ENCODE measurements around the gene PRMT5. TPM values are rescaled to one million over a fixed set of nuclear protein-coding genes. Genes with fewer than 3 reads are reported as not detected.

Gene PRMT5
- polyA plus RNA-seq, 1 experiment, result 152 TPM

DNA sequence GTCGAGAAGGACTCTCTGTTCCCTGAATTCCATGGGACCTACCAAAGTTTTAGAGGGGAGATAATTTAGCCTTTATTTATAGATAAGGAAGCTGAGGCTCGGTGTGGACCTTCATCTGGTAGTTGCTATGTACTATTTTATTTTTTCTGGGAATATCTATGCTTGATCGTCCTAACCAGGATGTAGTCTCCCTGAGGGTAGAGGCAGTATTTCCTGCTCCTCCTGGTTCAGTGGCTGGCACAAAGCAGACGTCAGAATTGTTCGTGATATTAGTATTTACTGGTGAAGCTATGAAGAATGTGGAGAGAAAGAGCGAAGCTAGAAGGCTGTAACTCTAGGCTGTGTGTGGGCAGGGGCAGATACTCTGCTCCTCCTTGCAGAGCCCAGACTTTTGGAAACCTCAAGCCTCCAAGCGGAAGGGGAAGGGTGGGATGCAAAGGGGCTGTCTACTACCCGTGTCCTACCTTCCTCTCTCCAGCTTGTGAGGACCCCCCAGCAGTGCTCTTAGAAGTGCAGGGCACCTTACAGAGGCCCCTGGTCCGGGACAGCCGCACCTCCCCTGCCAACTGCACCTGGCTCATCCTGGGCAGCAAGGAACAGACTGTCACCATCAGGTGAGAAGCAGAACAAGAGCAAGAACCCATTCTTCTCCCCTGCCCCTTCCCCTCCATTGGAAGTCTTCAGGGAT is 56.2 kb downstream of the PRMT5 start:
- TF ChIP-seq, protein P1, sequence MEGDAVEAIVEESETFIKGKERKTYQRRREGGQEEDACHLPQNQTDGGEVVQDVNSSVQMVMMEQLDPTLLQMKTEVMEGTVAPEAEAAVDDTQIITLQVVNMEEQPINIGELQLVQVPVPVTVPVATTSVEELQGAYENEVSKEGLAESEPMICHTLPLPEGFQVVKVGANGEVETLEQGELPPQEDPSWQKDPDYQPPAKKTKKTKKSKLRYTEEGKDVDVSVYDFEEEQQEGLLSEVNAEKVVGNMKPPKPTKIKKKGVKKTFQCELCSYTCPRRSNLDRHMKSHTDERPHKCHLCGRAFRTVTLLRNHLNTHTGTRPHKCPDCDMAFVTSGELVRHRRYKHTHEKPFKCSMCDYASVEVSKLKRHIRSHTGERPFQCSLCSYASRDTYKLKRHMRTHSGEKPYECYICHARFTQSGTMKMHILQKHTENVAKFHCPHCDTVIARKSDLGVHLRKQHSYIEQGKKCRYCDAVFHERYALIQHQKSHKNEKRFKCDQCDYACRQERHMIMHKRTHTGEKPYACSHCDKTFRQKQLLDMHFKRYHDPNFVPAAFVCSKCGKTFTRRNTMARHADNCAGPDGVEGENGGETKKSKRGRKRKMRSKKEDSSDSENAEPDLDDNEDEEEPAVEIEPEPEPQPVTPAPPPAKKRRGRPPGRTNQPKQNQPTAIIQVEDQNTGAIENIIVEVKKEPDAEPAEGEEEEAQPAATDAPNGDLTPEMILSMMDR (IDR thresholded peaks at IDR 0.05; ENCODE audit: insufficient read depth, low read depth, low read length), result no peak

DNA sequence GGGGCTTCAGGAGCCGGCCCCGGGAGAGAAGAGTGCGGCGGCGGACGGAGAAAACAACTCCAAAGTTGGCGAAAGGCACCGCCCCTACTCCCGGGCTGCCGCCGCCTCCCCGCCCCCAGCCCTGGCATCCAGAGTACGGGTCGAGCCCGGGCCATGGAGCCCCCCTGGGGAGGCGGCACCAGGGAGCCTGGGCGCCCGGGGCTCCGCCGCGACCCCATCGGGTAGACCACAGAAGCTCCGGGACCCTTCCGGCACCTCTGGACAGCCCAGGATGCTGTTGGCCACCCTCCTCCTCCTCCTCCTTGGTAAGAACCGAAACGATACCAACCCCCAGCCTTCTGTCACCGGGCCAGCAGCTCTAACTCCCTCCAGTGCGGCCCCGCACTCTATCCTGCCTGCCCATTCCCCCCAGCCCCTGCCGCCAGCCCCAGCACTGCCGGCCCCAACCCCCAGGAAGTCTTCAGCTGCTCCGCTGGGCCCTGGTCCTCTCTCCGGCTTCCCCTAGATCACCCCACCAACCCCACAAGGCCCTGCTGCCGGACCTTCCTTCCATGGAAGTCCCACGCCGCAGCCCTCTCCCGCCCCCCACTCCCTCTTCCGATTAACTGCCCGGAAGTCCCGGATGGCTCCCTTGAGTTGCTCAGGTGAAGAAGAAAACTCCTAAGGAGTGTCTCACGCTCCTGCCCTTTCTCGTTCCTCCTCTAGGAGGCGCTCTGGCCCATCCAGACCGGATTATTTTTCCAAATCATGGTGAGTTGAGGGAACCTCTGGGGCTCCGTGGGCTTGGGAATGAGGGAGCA is 56.9 kb downstream of the PRMT5 start:
- H3K36me3 ChIP-seq (ENCODE audit: control insufficient read depth, insufficient read depth, low read length), result peaks cover 32% of the 10 kb centered on the region
- DNase-seq (ENCODE audit: low read depth), result no peak
- H3K4me3 ChIP-seq (ENCODE audit: low read depth, low read length), result peak overlapping the region; percentile 97
- TF ChIP-seq, protein P1 (IDR thresholded peaks at IDR 0.05; ENCODE audit: insufficient read depth, low read depth, low read length), result peak; percentile 97
- H3K27me3 ChIP-seq (ENCODE audit: control insufficient read depth, insufficient read depth, low read length), result no peaks in the 10 kb centered on the region
- CTCF ChIA-PET, result interaction anchor here (0.7 to 5.7 kb wide), 23 partner anchors 11 to 315 kb away, joined by 3 to 95 read pairs (median 4); partner anchors contain the start of genes AJUBA, RBM23 and REM2
- POLR2A ChIA-PET, result interaction anchor here (0.6 to 0.9 kb wide), 3 partner anchors 13 to 44 kb away, joined by 5 to 8 read pairs (median 6); no protein-coding TSS in a partner anchor

More for the DNA sequence above, 56.2 kb downstream of the PRMT5 start:
- Histone ChIP-seq H3K27me3 (ENCODE audit: control insufficient read depth, insufficient read depth, low read length) (no peaks in the 10 kb centered on the region), H3K36me3 (ENCODE audit: control insufficient read depth, insufficient read depth, low read length) (peaks cover 38% of the 10 kb centered on the region), H3K4me3 (ENCODE audit: low read depth, low read length) (peak overlapping the region; percentile 97)
- POLR2A ChIA-PET, result interaction anchor here (0.6 to 0.9 kb wide), 3 partner anchors 12 to 43 kb away, joined by 5 to 8 read pairs (median 6); no protein-coding TSS in a partner anchor
- CTCF ChIA-PET, result interaction anchor here (0.6 to 5.7 kb wide), 18 partner anchors 11 to 317 kb away, joined by 3 to 95 read pairs (median 5); partner anchors contain the start of genes AJUBA and REM2
- no peak for DNase-seq (ENCODE audit: low read depth)

DNA sequence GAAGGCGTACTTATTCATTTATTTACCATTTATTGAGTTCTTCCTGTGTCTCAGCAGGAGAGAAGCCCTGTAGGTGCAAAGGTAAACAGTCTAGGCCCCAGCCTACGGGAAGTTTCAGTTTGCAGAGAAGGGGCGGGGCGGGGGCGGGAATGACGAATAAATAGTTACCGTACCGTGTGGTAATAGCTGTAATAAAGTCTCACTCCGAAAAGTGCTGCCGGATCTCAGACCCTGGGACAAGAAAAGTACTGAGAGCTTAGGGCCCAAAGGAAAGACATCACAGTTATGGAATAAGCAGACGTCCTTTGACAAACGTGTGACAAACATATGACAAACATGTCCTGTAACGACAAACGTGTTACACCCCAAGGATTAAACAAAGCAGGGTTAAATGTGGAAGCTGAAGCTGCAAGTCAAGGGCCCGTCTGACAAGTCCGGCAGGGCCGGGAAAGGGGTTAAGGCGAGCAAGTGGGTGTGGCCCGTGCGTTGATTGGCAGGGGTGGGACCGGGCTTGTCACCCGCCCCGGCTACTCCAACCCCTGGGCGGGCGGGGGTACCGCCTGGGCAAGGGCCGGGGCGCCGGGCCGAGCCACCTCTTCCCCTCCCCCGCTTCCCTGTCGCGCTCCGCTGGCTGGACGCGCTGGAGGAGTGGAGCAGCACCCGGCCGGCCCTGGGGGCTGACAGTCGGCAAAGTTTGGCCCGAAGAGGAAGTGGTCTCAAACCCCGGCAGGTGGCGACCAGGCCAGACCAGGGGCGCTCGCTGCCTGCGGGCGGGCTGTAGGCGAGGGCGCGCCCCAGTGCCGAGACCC is 57.7 kb downstream of the PRMT5 start, which contains the start of gene LRP10:
LRP10 (plus strand) TSS at position 517 of the 809 bp plus-strand sequence. CDS start 564 bp downstream, outside the sequence.
- TF ChIP-seq, protein P1 (IDR thresholded peaks at IDR 0.05; ENCODE audit: insufficient read depth, low read depth, low read length), result no peak
- DNase-seq (ENCODE audit: low read depth), result no peak
- CTCF ChIA-PET, result interaction anchor here (0.7 to 5.7 kb wide), 17 partner anchors 12 to 315 kb away, joined by 3 to 95 read pairs (median 5); partner anchors contain the start of genes RBM23 and REM2

DNA sequence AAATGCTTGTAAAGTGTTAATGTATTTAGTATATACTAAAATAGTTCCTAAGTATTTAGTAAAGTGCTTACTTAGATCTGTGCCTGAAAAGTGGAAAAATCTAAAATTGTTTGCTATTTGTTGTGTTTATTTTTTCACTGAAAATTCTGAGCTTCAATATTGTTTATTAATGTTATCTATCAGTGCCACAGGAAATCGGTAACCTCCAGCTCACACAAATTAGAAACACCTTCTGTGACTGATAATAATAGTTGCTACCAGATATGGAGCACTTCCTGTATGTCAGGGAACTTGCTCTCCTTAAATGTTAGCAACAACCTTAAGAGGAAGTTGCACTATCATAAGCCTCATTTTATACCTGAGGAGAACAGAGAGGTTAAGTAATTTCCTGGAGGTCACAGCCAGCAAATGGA is 58.4 kb downstream of the PRMT5 start:
- no peak for DNase-seq (ENCODE audit: low read depth)
- TF ChIP-seq, protein P1 (IDR thresholded peaks at IDR 0.05; ENCODE audit: insufficient read depth, low read depth, low read length), result no peak
- peaks cover 18% of the 10 kb centered on the region for H3K36me3 ChIP-seq (ENCODE audit: control insufficient read depth, insufficient read depth, low read length)
- H3K27me3 ChIP-seq (ENCODE audit: control insufficient read depth, insufficient read depth, low read length), result no peaks in the 10 kb centered on the region
- CTCF ChIA-PET, result interaction anchor here (0.8 to 5.7 kb wide), 7 partner anchors 11 to 48 kb away, joined by 3 to 95 read pairs (median 33); partner anchors contain the start of genes RBM23 and REM2
- POLR2A ChIA-PET, result interaction anchor here (0.6 kb wide), 1 partner anchor 103 kb away, joined by 3 read pairs; no protein-coding TSS in a partner anchor
- H3K4me3 ChIP-seq (ENCODE audit: low read depth, low read length), result peak overlapping the region; percentile 97

More for the DNA sequence above, 57.7 kb downstream of the PRMT5 start, which contains the start of gene LRP10:
- peak within 1 kb of the TSS; percentile 97 for H3K4me3 ChIP-seq (ENCODE audit: low read depth, low read length)
- H3K36me3 ChIP-seq (ENCODE audit: control insufficient read depth, insufficient read depth, low read length), result peaks cover 24% of the 10 kb centered on the region
- POLR2A ChIA-PET, result interaction anchor here (0.6 kb wide), 2 partner anchors 30 to 104 kb away, joined by 3 read pairs; no protein-coding TSS in a partner anchor
- no peaks in the 10 kb centered on the region for H3K27me3 ChIP-seq (ENCODE audit: control insufficient read depth, insufficient read depth, low read length)

Other genes starting within 250 kb of the PRMT5 start
- gene OXA1L, start 162.7 kb downstream of the PRMT5 start, polyA plus RNA-seq (2011; rRNA removed), result 157 and 191 TPM in 2 replicates
- gene SLC7A7, start 113.9 kb downstream of the PRMT5 start, polyA plus RNA-seq (2011; rRNA removed), result 7.5 and 9.4 TPM in 2 replicates
- gene MRPL52, start 99.5 kb downstream of the PRMT5 start, polyA plus RNA-seq (2011; rRNA removed), result 66.7 and 78.6 TPM in 2 replicates
- gene MMP14, start 92.8 kb downstream of the PRMT5 start, polyA plus RNA-seq (2011; rRNA removed), result 327 and 592 TPM in 2 replicates
- gene LRP10, start 57.6 kb downstream of the PRMT5 start, polyA plus RNA-seq (2011; rRNA removed), result 124 and 308 TPM in 2 replicates
- 0.05 and 0.10 TPM in 2 replicates for gene REM2, start 46.2 kb downstream of the PRMT5 start, polyA plus RNA-seq (2011; rRNA removed)
- 54.1 and 60.9 TPM in 2 replicates for gene RBM23, start 10.2 kb downstream of the PRMT5 start, polyA plus RNA-seq (2011; rRNA removed)
- gene HAUS4, start 27.7 kb upstream of the PRMT5 start, polyA plus RNA-seq (2011; rRNA removed), result 23.5 and 26.4 TPM in 2 replicates
- 94.7 and 109 TPM in 2 replicates for gene AJUBA, start 53.2 kb upstream of the PRMT5 start, polyA plus RNA-seq (2011; rRNA removed)
- gene C14orf93, start 80.8 kb upstream of the PRMT5 start, polyA plus RNA-seq (2011; rRNA removed), result 9.1 and 14.7 TPM in 2 replicates
- gene PSMB5, start 105.5 kb upstream of the PRMT5 start, polyA plus RNA-seq (2011; rRNA removed), result 257 and 304 TPM in 2 replicates
- not detected in 2 replicates for gene PSMB11, start 112.8 kb upstream of the PRMT5 start, polyA plus RNA-seq (2011; rRNA removed)
- gene CDH24, start 128.1 kb upstream of the PRMT5 start, polyA plus RNA-seq (2011; rRNA removed), result 9.0 and 14.8 TPM in 2 replicates
- gene ACIN1, start 165.8 kb upstream of the PRMT5 start, polyA plus RNA-seq (2011; rRNA removed), result 120 and 123 TPM in 2 replicates
- gene C14orf119, start 166.1 kb upstream of the PRMT5 start, polyA plus RNA-seq (2011; rRNA removed), result 104 and 112 TPM in 2 replicates
- gene CIROP, start 175.6 kb upstream of the PRMT5 start, polyA plus RNA-seq (2011; rRNA removed), result 0.05 and 0.07 TPM in 2 replicates
- not detected in 2 replicates for gene CEBPE, start 189.9 kb upstream of the PRMT5 start, polyA plus RNA-seq (2011; rRNA removed)

All from BJ (cell line).